AG04449 (cell line): ENCODE measurements around the gene HOXA4.

Source experiments
- CTCF ChIA-PET: fragments of 350-600 bp; formaldehyde crosslinking; extraction: SDS; loops from one replicate; lab custom pipeline; 2021; ENCODE audit warnings: antibody characterized with exemption; lab: Yijun Ruan, JAX
- POLR2A ChIA-PET: fragments of 400-600, 350-600 bp; formaldehyde crosslinking; extraction: SDS; loops from one replicate; lab custom pipeline; 2020; ENCODE audit warnings: antibody characterized with exemption, inconsistent platforms; lab: Yijun Ruan, JAX
- DNase-seq: peaks from one replicate; pipeline ENCODE4 v3.0.0-alpha.2; 2010; ENCODE audit warnings: low read depth, low spot score
- H3K4me3 ChIP-seq: 2 replicates; pipeline ENCODE4 v1.5.1; 2011; ENCODE audit warnings: low read depth, mild to moderate bottlenecking, control low read depth, low read length
- TF ChIP-seq, protein P1 (sequence below): IDR thresholded peaks from one replicate; pipeline ENCODE4 v1.5.1; 2011; ENCODE audit warnings: mild to moderate bottlenecking, moderate library complexity, low read length, control low read depth, inconsistent platforms; ENCODE audit not compliant: insufficient read depth; ENCODE audit errors: missing control alignments

HOXA4 gene

DNA sequence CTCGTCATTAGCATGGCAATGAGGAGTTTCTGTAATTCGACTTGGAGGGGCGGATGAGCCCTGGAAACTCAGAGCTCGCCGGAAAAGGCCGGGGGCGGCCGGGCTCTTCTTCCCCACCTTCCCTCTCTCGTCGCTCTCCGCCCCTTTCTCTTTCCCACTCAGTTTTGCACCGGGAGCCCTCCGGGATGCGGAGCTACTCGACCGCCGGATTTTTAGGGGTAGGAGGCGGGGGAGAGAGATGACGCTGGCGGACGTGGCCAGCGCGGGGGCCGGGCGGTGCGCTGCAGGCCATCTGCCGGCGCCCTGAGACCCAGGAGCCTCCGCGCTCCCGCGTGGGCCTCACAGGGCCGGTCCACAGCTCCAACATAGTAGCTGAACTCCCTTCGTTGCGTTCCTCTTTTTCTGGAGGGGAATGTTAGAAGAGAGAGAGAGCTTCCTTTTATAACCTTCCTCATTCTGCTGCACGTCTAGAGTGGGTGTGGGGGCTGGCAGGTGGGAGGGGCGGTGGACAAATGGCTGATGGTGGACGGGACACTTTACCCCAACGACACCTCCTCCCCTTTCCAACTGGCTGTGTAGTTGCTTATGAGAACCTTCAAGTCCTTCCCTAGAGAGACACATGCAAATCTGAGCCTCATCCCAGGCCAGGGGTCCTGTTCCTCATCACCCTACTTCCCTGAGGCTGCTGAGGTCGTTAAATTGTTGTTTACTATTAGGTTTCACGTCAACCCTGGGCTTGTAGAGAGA, 33.6 kb downstream of the HOXA4 start:
- peak overlapping the region; percentile 77 for H3K4me3 ChIP-seq
- CTCF ChIA-PET, result interaction anchor here (0.9 to 2.6 kb wide), 8 partner anchors 12 to 414 kb away, joined by 3 to 10 read pairs (median 3); no protein-coding TSS in a partner anchor

DNA sequence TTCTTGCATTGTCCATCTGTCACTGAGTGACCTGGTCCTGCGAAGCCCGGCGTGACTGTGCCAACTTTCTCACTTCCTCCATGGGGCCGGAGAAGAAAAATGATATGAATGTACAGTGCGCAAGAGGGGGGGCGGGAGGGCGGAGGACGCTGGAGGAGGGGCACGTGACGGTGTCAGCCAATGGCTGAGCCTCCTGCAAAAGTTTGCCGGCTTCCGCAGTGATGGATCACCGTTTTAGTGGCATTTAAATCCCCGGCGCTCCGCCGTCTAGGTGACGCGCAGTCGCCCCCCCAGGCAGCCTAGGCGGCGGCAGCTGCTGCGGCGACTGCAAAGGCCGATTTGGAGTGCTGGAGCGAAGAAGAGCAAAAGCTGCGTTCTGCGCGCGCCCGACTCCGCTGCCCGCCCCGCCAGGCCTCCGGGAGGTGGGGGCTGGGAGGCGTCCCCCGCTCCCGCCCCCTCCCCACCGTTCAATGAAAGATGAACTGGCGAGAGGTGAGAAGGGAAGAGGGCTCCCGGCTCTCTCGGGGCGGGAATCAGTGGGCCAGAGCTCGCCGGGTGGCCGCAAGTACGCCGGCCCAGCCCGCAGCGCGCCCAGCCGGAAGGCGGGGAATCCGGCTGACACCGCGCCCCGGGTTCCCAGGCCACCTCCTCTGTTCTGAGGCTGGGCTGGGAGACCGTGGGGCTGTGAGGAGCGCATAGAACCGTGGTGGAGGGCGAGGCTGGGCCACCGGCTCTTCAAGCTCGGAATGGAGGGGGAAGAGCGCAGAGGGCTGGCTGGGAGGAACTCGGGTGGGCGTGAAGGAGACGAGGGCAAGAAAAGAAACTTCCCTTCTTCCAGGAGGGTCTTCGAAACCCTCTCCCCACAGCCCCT, 34.4 kb downstream of the HOXA4 start, which contains the start of gene HOXA1:
HOXA1 (minus strand) TSS at position 104 of the 871 bp plus-strand sequence; CDS start at position 16, 88 bp downstream.
- POLR2A ChIA-PET, result interaction anchor here (0.6 to 1.5 kb wide), 7 partner anchors 10 to 1711 kb away, joined by 3 to 6 read pairs (median 4); partner anchors contain the start of gene HOXA4
- TF ChIP-seq, protein P1, sequence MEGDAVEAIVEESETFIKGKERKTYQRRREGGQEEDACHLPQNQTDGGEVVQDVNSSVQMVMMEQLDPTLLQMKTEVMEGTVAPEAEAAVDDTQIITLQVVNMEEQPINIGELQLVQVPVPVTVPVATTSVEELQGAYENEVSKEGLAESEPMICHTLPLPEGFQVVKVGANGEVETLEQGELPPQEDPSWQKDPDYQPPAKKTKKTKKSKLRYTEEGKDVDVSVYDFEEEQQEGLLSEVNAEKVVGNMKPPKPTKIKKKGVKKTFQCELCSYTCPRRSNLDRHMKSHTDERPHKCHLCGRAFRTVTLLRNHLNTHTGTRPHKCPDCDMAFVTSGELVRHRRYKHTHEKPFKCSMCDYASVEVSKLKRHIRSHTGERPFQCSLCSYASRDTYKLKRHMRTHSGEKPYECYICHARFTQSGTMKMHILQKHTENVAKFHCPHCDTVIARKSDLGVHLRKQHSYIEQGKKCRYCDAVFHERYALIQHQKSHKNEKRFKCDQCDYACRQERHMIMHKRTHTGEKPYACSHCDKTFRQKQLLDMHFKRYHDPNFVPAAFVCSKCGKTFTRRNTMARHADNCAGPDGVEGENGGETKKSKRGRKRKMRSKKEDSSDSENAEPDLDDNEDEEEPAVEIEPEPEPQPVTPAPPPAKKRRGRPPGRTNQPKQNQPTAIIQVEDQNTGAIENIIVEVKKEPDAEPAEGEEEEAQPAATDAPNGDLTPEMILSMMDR, result no peak
- peak; percentile 58 for DNase-seq
- peak within 1 kb of the TSS; percentile 77 for H3K4me3 ChIP-seq
- CTCF ChIA-PET, result interaction anchor here (0.9 to 2.6 kb wide), 7 partner anchors 13 to 413 kb away, joined by 3 to 10 read pairs (median 3); no protein-coding TSS in a partner anchor

More for the DNA sequence above, 33.6 kb downstream of the HOXA4 start:
- no peak for DNase-seq
- TF ChIP-seq, protein P1, result no peak
- POLR2A ChIA-PET, result interaction anchor here (0.6 to 1.5 kb wide), 6 partner anchors 9 to 1710 kb away, joined by 3 to 6 read pairs (median 4); partner anchors contain the start of gene HOXA4

DNA sequence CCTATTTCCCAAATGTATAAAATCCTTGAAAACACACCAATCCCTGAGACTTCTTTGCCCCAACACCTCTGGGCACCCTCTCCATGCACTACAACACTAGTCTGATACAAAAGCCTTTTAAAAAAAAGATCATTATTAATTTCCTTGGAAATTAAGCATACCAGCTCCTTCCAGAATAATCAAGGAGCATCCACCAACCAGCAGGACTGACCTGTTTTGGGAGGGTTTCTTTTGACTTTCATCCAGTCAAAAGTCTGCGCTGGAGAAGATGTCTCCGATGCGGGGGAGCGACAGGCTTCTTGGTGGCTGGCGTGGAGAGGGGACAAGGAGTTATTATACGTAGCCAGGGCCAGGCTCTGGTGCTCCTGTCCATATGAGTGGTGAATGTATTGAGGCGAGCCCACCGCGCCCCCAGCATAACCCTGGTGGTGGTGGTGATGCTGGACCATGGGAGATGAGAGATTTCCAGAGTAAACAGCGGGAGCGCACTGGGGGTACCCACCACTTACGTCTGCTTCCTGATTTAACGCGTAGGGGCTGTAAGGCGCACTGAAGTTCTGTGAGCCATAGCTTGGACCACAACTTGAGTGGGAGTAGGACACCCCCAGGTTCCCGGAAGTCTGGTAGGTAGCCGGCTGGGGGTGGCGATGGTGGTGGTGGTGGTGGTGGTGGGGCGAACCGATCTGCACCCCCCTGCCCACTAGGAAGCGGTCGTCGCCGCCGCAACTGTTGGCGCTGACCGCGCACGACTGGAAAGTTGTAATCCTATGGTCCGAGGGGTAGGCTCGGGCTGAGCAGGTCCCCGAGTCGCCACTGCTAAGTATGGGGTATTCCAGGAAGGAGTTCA, 35.3 kb downstream of the HOXA4 start:
- ChIA-PET CTCF (interaction anchor here (1.5 to 2.6 kb wide), 2 partner anchors 10 to 66 kb away, joined by 4 to 10 read pairs; no protein-coding TSS in a partner anchor), POLR2A (interaction anchor here (0.9 kb wide), 1 partner anchor 11 kb away, joined by 4 read pairs; no protein-coding TSS in a partner anchor)
- TF ChIP-seq, protein P1, result no peak
- peak overlapping the region; percentile 77 for H3K4me3 ChIP-seq
- no peak for DNase-seq

DNA sequence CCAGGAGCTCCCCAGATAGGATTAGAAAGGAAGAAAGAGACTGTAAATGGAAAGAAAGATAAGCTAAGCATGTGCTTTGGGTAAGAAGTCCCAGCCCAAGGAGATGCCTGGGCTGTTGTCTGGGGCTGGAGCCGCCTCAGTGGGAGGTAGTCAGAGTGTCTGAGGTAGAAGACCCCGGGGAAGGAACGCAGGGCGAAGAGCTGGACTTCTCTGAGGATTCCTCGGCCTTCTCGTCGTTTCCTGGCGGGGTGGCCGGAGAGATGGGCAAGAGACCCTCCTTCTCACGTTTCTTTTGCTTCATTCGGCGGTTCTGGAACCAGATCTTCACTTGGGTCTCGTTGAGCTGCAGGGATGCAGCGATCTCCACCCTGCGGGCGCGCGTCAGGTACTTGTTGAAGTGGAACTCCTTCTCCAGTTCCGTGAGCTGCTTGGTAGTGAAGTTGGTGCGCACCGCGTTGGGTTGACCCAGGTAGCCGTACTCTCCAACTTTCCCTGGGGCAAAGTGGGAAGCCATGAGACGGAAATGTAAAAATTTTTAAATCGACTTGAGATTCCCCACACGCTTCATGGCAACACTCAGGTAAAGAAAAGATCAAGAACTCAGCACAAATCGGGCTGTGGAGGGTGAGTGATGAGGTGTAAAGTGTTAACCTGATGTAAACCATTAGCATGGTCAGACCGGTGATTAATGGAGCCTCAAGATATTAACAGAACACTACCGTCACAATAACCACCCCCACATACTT, 36.1 kb downstream of the HOXA4 start:
- TF ChIP-seq, protein P1, result no peak
- POLR2A ChIA-PET, result no interaction called here
- CTCF ChIA-PET, result interaction anchor here (1.5 kb wide), 2 partner anchors 9 to 11 kb away, joined by 4 to 5 read pairs; no protein-coding TSS in a partner anchor
- no peak overlapping the region; the same call in 1 of the 2 replicates for H3K4me3 ChIP-seq
- DNase-seq, result no peak
